HEK293 (cell line): ENCODE data around the gene UBAC2.

Source experiments
- CTCF ChIA-PET: fragments of 350-600 bp; formaldehyde crosslinking; extraction: SDS; loops from one replicate; lab custom pipeline; 2021; ENCODE audit warnings: antibody characterized with exemption; lab: Yijun Ruan, JAX
- POLR2A ChIA-PET: fragments of 300-600 bp; formaldehyde crosslinking; extraction: SDS; loops from one replicate; lab custom pipeline; 2020; ENCODE audit warnings: antibody characterized with exemption, inconsistent platforms; lab: Yijun Ruan, JAX
- H3K27ac ChIP-seq: fragments of 200-500 bp; sonication (Bioruptor generic); 2 replicates; pipeline ENCODE4 v1.5.1; 2014; ENCODE audit warnings: low read depth, low read length, control low read depth, inconsistent platforms; ENCODE audit errors: extremely low read depth
- H3K36me3 ChIP-seq, 2 experiments: fragments of 200-500 bp in 1 of 2; sonication (Bioruptor generic) in 1 of 2; 1 replicate in 1 of 2; 2 replicates in 1 of 2; pipeline ENCODE4 v1.5.1; 2014 to 2017; ENCODE audit warnings: inconsistent platforms in 2 of 2, low read length in 2 of 2; ENCODE audit not compliant: control insufficient read depth in 2 of 2, insufficient read depth in 1 of 2
- H3K4me1 ChIP-seq: fragments of 200-500 bp; sonication (Bioruptor generic); 2 replicates; pipeline ENCODE4 v1.5.1; 2014; ENCODE audit warnings: mild to moderate bottlenecking, low read length, inconsistent platforms; ENCODE audit not compliant: control insufficient read depth, insufficient read depth
- H3K4me3 ChIP-seq: 2 replicates; pipeline ENCODE4 v1.5.1; 2011; ENCODE audit warnings: low read depth, mild to moderate bottlenecking, control low read depth, low read length, moderate library complexity
- H3K9me3 ChIP-seq: fragments of 200-500 bp; sonication (Bioruptor generic); 2 replicates; pipeline ENCODE4 v1.5.1; 2014; ENCODE audit warnings: low read depth, low read length, inconsistent platforms; ENCODE audit not compliant: control insufficient read depth, insufficient read depth
- ZNF155 ChIP-seq: fragments of 450-650 bp; formaldehyde crosslinking; IDR thresholded peaks from 2 replicates; pipeline ENCODE4 v1.5.1; 2016; ENCODE audit warnings: missing biosample characterization, missing genetic modification characterization
- ZNF560 ChIP-seq: fragments of 450-650 bp; formaldehyde crosslinking; IDR thresholded peaks from 2 replicates; pipeline ENCODE4 v1.5.1; 2017; ENCODE audit warnings: missing biosample characterization, missing genetic modification characterization, borderline replicate concordance
- ZNF707 ChIP-seq: fragments of 450-650 bp; formaldehyde crosslinking; IDR thresholded peaks from 2 replicates; pipeline ENCODE4 v1.5.1; 2016; ENCODE audit warnings: missing biosample characterization, missing genetic modification characterization
- ZNF837 ChIP-seq: fragments of 450-650 bp; formaldehyde crosslinking; IDR thresholded peaks from 2 replicates; pipeline ENCODE4 v1.5.1; 2016; ENCODE audit warnings: missing biosample characterization, missing genetic modification characterization
- TF ChIP-seq, protein P1 (sequence below): fragments of 450-650 bp; formaldehyde crosslinking; IDR thresholded peaks from 2 replicates; pipeline ENCODE4 v1.5.1; 2016; ENCODE audit warnings: missing biosample characterization, missing genetic modification characterization
- TF ChIP-seq, protein P2 (sequence below): sonication (generic); formaldehyde crosslinking; IDR thresholded peaks from 2 replicates; pipeline ENCODE4 v1.8.1; 2022; ENCODE audit warnings: mild to moderate bottlenecking, moderate library complexity, missing genetic modification reagents

UBAC2 gene

DNA sequence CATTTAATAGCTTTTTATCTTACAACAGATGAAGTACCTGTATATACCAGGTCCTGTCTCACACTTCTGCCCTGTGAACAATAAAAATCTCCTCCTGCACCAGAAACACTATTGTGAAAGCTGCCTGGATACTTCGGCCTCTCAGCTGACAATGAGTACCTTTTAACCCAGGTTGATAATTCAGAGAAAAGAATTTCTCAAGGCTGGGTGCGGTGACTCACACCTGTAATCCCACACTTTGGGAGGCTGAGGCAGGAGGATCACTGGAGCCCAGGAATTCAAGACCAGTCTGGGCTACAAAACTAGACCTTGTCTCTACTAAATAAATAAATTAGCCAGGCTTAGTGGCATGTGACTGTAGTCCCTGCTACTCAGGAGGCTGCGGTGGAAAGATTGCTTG is 235.3 kb downstream of the UBAC2 start:
- Histone ChIP-seq H3K36me3 (no peaks in the 10 kb centered on the region), H3K4me3 (no peak overlapping the region), H3K4me1 (no peaks in the 10 kb centered on the region), H3K9me3 (no peaks in the 10 kb centered on the region), H3K27ac (no peak overlapping the region)
- POLR2A ChIA-PET, result no interaction called here
- TF ChIP-seq ZNF155 (tag by site-specific recombination) (no peak), ZNF837 (no peak), ZNF560 (tag by site-specific recombination) (no peak), ZNF707 (no peak)
- TF ChIP-seq, protein P1, sequence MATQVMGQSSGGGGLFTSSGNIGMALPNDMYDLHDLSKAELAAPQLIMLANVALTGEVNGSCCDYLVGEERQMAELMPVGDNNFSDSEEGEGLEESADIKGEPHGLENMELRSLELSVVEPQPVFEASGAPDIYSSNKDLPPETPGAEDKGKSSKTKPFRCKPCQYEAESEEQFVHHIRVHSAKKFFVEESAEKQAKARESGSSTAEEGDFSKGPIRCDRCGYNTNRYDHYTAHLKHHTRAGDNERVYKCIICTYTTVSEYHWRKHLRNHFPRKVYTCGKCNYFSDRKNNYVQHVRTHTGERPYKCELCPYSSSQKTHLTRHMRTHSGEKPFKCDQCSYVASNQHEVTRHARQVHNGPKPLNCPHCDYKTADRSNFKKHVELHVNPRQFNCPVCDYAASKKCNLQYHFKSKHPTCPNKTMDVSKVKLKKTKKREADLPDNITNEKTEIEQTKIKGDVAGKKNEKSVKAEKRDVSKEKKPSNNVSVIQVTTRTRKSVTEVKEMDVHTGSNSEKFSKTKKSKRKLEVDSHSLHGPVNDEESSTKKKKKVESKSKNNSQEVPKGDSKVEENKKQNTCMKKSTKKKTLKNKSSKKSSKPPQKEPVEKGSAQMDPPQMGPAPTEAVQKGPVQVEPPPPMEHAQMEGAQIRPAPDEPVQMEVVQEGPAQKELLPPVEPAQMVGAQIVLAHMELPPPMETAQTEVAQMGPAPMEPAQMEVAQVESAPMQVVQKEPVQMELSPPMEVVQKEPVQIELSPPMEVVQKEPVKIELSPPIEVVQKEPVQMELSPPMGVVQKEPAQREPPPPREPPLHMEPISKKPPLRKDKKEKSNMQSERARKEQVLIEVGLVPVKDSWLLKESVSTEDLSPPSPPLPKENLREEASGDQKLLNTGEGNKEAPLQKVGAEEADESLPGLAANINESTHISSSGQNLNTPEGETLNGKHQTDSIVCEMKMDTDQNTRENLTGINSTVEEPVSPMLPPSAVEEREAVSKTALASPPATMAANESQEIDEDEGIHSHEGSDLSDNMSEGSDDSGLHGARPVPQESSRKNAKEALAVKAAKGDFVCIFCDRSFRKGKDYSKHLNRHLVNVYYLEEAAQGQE (tag by site-specific recombination), result no peak
- TF ChIP-seq, protein P2, sequence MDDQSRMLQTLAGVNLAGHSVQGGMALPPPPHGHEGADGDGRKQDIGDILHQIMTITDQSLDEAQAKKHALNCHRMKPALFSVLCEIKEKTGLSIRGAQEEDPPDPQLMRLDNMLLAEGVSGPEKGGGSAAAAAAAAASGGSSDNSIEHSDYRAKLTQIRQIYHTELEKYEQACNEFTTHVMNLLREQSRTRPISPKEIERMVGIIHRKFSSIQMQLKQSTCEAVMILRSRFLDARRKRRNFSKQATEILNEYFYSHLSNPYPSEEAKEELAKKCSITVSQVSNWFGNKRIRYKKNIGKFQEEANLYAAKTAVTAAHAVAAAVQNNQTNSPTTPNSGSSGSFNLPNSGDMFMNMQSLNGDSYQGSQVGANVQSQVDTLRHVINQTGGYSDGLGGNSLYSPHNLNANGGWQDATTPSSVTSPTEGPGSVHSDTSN (CRISPR knock-in tag), result no peak
- CTCF ChIA-PET, result interaction anchor here (0.6 to 4.5 kb wide), 28 partner anchors 11 to 884 kb away, joined by 3 to 73 read pairs (median 4); no protein-coding TSS in a partner anchor
